Measurements from ENCODE around the gene TRIOBP. TPM values are rescaled to one million over a fixed set of nuclear protein-coding genes. Genes with fewer than 3 reads are reported as not detected.

Gene TRIOBP
- total and polyA plus RNA-seq, 2 donors (not counting 3 experiments of a cell fraction or from before 2014, with no cell fraction given) = 60.6 to 104 TPM

GRCh38 chr22:37809672-37810333, 113.0 kb downstream of the TRIOBP start:
- intact Hi-C loops (cut with micrococcal nuclease) (loop anchor here (2.0 kb wide), 1 partner anchor 39 kb away; the partner anchor contains the start of gene EIF3L), dilution Hi-C loops (cut with MboI; ENCODE audit: extremely low pct_ligation_motif_present, low sequenced_read_pairs) (no loop called here)
- no peak overlapping the region for H3K4me3 ChIP-seq (replicated peaks in 1 of 3; ENCODE audit: insufficient read depth in 1 of 3, low read depth in 1 of 3, low read length in 3 of 3)
- H3K9ac ChIP-seq (replicated peaks; ENCODE audit: extremely low read depth, insufficient read depth, low read length) = no peak overlapping the region
- H3K4me2 ChIP-seq (ENCODE audit: insufficient read depth, low read length) = no peak overlapping the region
- ChIA-PET POLR2A (no interaction called here), CTCF (interaction anchor here (3.1 to 4.2 kb wide), 2 partner anchors 8 to 54 kb away, joined by 26 to 35 read pairs; no protein-coding TSS in a partner anchor)
- no peak overlapping the region for H2AFZ ChIP-seq (ENCODE audit: low read depth, low read length)
- peaks cover 24% of the 10 kb centered on the region for H3K4me1 ChIP-seq (ENCODE audit: control insufficient read depth, extremely low read depth, insufficient read depth, low read length)
- H3K9me3 ChIP-seq (replicated peaks; ENCODE audit: control insufficient read depth, insufficient read depth, low read length) = no peaks in the 10 kb centered on the region
- no TSS peak for BruUV-seq (replicated peaks)
- H3K9me1 ChIP-seq (replicated peaks; ENCODE audit: control insufficient read depth, extremely low read depth, insufficient read depth, low read length) = no peaks in the 10 kb centered on the region
- no peak for FAIRE-seq
- H4K20me1 ChIP-seq (replicated peaks; ENCODE audit: control insufficient read depth, extremely low read depth, insufficient read depth, low read length) = no peaks in the 10 kb centered on the region
- H3K27me3 ChIP-seq (ENCODE audit: control insufficient read depth in 2 of 2, insufficient read depth in 2 of 2, low read length in 2 of 2) = no peaks in the 10 kb centered on the region
- H3K36me3 ChIP-seq (ENCODE audit: control insufficient read depth in 2 of 2, extremely low read depth in 1 of 2, insufficient read depth in 2 of 2, low read length in 2 of 2) = peaks cover 0 to under 1% of the 10 kb centered on the region in 2 experiments
- DNase-seq (ENCODE audit: low read depth, low spot score) = no peak
- TF ChIP-seq FOS (IDR thresholded peaks at IDR 0.05; ENCODE audit: borderline replicate concordance, insufficient read depth, low read length) (no peak), POLR2A (IDR thresholded peaks at IDR 0.05; ENCODE audit: low read depth, low read length) (no peak), CTCF (IDR thresholded peaks at IDR 0.05; ENCODE audit: extremely low read depth in 1 of 2, insufficient read depth in 1 of 2, low read depth in 1 of 2, low read length in 2 of 2) (no peak), JUN (IDR thresholded peaks at IDR 0.05; ENCODE audit: borderline replicate concordance, insufficient read depth, insufficient read length, low read depth) (no peak), MAX (IDR thresholded peaks at IDR 0.05; ENCODE audit: insufficient read depth, insufficient read length) (no peak), POLR2AphosphoS5 (IDR thresholded peaks at IDR 0.05; ENCODE audit: insufficient read depth, low read depth, low read length) (no peak), GATA2 (IDR thresholded peaks at IDR 0.05; ENCODE audit: insufficient read depth, insufficient read length, low read depth, low read length) (no peak), MYC (IDR thresholded peaks at IDR 0.05; ENCODE audit: low read depth, low read length) (no peak), EZH2 (IDR thresholded peaks at IDR 0.05; ENCODE audit: borderline replicate concordance, low read depth, low read length, severe bottlenecking) (no peak)
- H3K79me2 ChIP-seq (ENCODE audit: control insufficient read depth, insufficient read depth, low read length) = peaks cover 13% of the 10 kb centered on the region
- H3K27ac ChIP-seq (ENCODE audit: insufficient read depth, low read depth, low read length) = no peak overlapping the region

Measured in endothelial cell of umbilical vein (primary cell).